Thymus (tissue), 11 donors: ENCODE data around the gene PDIA4. TPM values are rescaled to one million over a fixed set of nuclear protein-coding genes. Genes with fewer than 3 reads are reported as not detected.
"Not testable (repeated sequence)": the region's sequence is repeated elsewhere in the genome, so short reads cannot be mapped to it uniquely, and the experiment has no call there.

Source experiments
- DNase-seq, 9 donors: peaks; one replicate each; pipeline ENCODE4 v3.0.0-alpha.2; 2013; ENCODE audit warnings: low spot score in 9 of 9, low read depth in 6 of 9, missing footprints in 1 of 9
- H3K27ac ChIP-seq, 2 donors: one replicate each; pipeline ENCODE4 v1.5.1; 2013; ENCODE audit warnings: control low read depth in 1 of 2, low read depth in 1 of 2, low read length in 1 of 2, mild to moderate bottlenecking in 1 of 2, moderate library complexity in 1 of 2
- H3K27me3 ChIP-seq, 2 donors: one replicate each; pipeline ENCODE4 v1.5.1; 2013; ENCODE audit warnings: low read length in 1 of 2; ENCODE audit not compliant: control insufficient read depth in 2 of 2, insufficient read depth in 1 of 2
- H3K36me3 ChIP-seq, 2 donors: one replicate each; pipeline ENCODE4 v1.5.1; 2013; ENCODE audit warnings: low read length in 1 of 2, mild to moderate bottlenecking in 1 of 2, moderate library complexity in 1 of 2; ENCODE audit not compliant: control insufficient read depth in 2 of 2, insufficient read depth in 2 of 2
- H3K4me1 ChIP-seq, 2 donors: one replicate each; pipeline ENCODE4 v1.5.1; 2013; ENCODE audit warnings: low read length in 2 of 2; ENCODE audit not compliant: control insufficient read depth in 2 of 2, insufficient read depth in 2 of 2
- H3K4me3 ChIP-seq, 2 donors: one replicate each; pipeline ENCODE4 v1.5.1; 2013; ENCODE audit warnings: low read length in 2 of 2, control low read depth in 1 of 2, mild to moderate bottlenecking in 1 of 2
- H3K9me3 ChIP-seq, 2 donors: one replicate each; pipeline ENCODE4 v1.5.1; 2013; ENCODE audit warnings: low read length in 1 of 2, mild to moderate bottlenecking in 1 of 2; ENCODE audit not compliant: control insufficient read depth in 2 of 2, insufficient read depth in 1 of 2
- whole genome bisulfite sequencing: extraction: QIAGEN DNeasy Blood & Tissue Kit; methylation state at CpG from one replicate; pipeline ENCODE4 v1.1.7; 2013; 5-methylcytosine and 5-hydroxymethylcytosine counted together
- polyA plus RNA-seq: library from polyadenylated mRNA; stranded (reverse); fragments of 200-250 nt; gene quantifications from one replicate; pipeline ENCODE4 v1.2.3, GENCODE V29; 2013
- total RNA-seq: library from RNA; stranded (reverse); fragments of 120-200 nt; gene quantifications from one replicate; pipeline ENCODE4 v1.2.4, GENCODE V29; 2013
- donor health status: healthy.

Gene PDIA4
- total and polyA plus RNA-seq, 2 donors = 53.3 to 93.1 TPM

DNA sequence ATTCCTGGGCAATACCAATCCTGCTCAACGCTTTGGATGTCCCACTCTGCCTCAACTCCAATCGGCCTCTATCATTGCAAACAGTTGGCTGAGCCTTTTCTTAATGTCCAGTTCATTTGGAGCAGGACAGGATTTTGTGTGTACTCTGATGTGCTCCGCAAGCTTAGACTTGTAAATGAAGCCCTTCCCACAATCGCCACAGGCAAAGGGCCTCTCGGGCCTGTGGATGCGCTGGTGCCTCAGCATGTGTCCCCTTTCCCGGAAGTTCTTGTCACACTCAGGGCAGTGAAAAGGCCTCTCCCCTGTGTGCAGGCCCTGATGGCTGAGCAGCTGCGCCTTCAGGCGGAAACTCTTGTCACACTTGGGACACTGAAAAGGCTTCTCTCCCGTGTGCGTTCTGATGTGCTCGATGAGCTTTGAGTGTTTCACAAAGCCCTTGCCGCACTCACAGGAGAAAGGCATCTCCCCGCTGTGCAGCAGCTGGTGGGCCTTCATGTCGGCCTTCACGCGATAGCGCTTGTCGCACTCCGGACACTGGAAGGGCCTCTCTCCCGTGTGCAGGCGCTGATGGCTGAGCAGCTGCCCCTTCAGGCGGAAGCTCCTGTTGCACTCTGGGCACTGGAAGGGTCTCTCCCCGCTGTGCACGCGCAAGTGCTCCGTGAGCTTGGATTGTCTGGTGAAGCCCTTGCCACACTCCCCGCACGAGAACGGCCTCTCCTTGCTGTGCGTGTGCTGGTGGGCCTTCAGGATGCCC, 42.2 kb upstream of the PDIA4 start:
- peaks cover 0 to 11% of the 10 kb centered on the region in 2 donors for H3K4me1 ChIP-seq
- H3K36me3 ChIP-seq = peaks cover 36 to 40% of the 10 kb centered on the region in 2 donors
- no peak for DNase-seq
- no peak overlapping the region for H3K4me3 ChIP-seq
- H3K27ac ChIP-seq = no peak overlapping the region
- H3K27me3 ChIP-seq = no peaks in the 10 kb centered on the region
- 98% methylated on average over 31 of the region's 31 CpGs for WGBS
- H3K9me3 ChIP-seq = peaks cover 0 to 9% of the 10 kb centered on the region in 2 donors

- DNase-seq = no peak
- Histone ChIP-seq H3K27ac (no peak overlapping the region), H3K4me3 (no peak overlapping the region), H3K9me3 (peaks cover 0 to 9% of the 10 kb centered on the region in 2 donors), H3K36me3 (peaks cover 32% of the 10 kb centered on the region in 2 donors), H3K4me1 (peaks cover 0 to 11% of the 10 kb centered on the region in 2 donors), H3K27me3 (no peaks in the 10 kb centered on the region)
- 89% methylated on average over 4 of the region's 4 CpGs for WGBS
Observed at GRCh38 chr7:149067869-149068268, 39.6 kb upstream of the PDIA4 start.

GRCh38 chr7:149063476-149063875, 35.2 kb upstream of the PDIA4 start:
- no peak overlapping the region for H3K4me3 ChIP-seq
- H3K27ac ChIP-seq = peak overlapping the region in 1 of 2 donors; percentile 1
- no peaks in the 10 kb centered on the region for H3K27me3 ChIP-seq
- DNase-seq = no peak
- H3K9me3 ChIP-seq = no peaks in the 10 kb centered on the region
- peaks cover 0 to 2% of the 10 kb centered on the region in 2 donors for H3K4me1 ChIP-seq
- H3K36me3 ChIP-seq = peaks cover 0 to 4% of the 10 kb centered on the region in 2 donors

- not testable (repeated sequence) for H3K36me3 ChIP-seq, DNase-seq, H3K27ac ChIP-seq, H3K4me1 ChIP-seq, H3K27me3 ChIP-seq, H3K4me3 ChIP-seq, H3K9me3 ChIP-seq
- WGBS = 98% methylated on average over 10 of the region's 10 CpGs
Observed at GRCh38 chr7:149062217-149062899, 34.1 kb upstream of the PDIA4 start.

GRCh38 chr7:149060156-149060555, 31.9 kb upstream of the PDIA4 start:
- no peaks in the 10 kb centered on the region for H3K27me3 ChIP-seq
- no peak overlapping the region for H3K27ac ChIP-seq
- no peak overlapping the region for H3K4me3 ChIP-seq
- no peaks in the 10 kb centered on the region for H3K4me1 ChIP-seq
- 62% methylated on average over 1 of the region's 1 CpG for WGBS
- DNase-seq = no peak
- H3K36me3 ChIP-seq = no peaks in the 10 kb centered on the region
- H3K9me3 ChIP-seq = no peaks in the 10 kb centered on the region

GRCh38 chr7:149053885-149054284, 25.6 kb upstream of the PDIA4 start:
- no peaks in the 10 kb centered on the region for H3K36me3 ChIP-seq
- 97% methylated on average over 8 of the region's 8 CpGs for WGBS
- H3K27me3 ChIP-seq = no peaks in the 10 kb centered on the region
- no peak overlapping the region for H3K4me3 ChIP-seq
- no peaks in the 10 kb centered on the region for H3K9me3 ChIP-seq
- DNase-seq = no peak
- H3K4me1 ChIP-seq = no peaks in the 10 kb centered on the region
- H3K27ac ChIP-seq = no peak overlapping the region

GRCh38 chr7:149053384-149053783, 25.1 kb upstream of the PDIA4 start:
- Histone ChIP-seq H3K4me1 (no peaks in the 10 kb centered on the region), H3K4me3 (no peak overlapping the region), H3K9me3 (no peaks in the 10 kb centered on the region), H3K36me3 (no peaks in the 10 kb centered on the region), H3K27me3 (no peaks in the 10 kb centered on the region), H3K27ac (no peak overlapping the region)
- no peak for DNase-seq
- WGBS = 100% methylated on average over 1 of the region's 1 CpG

- no peaks in the 10 kb centered on the region for H3K9me3 ChIP-seq
- H3K4me1 ChIP-seq = no peaks in the 10 kb centered on the region
- H3K4me3 ChIP-seq = no peak overlapping the region
- no peak for DNase-seq
- no peaks in the 10 kb centered on the region for H3K27me3 ChIP-seq
- over 99% methylated on average over 3 of the region's 3 CpGs for WGBS
- H3K27ac ChIP-seq = no peak overlapping the region
- H3K36me3 ChIP-seq = no peaks in the 10 kb centered on the region
Observed at GRCh38 chr7:149050941-149051340, 22.6 kb upstream of the PDIA4 start.

DNA sequence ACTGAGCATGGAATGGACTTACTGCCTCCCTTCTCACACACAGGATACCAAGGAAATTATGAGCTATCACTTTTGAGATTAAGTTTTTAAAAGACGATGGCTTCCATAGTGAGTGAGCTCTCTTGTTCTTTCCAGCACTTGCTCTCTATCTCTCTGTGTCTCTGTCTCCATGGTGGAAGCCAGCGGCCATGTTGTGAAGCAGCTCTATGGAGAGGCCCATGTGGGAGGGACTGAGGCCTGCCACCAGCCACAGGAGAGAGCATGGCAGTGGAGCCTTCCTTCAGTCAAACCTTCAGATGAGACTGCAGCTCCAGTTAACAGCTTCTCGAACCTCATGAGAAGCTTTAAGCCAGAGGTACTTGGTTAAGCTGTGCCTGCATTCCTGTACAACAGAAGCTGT, 20.5 kb upstream of the PDIA4 start:
- Histone ChIP-seq H3K9me3 (no peaks in the 10 kb centered on the region), H3K27ac (no peak overlapping the region), H3K4me1 (no peaks in the 10 kb centered on the region), H3K4me3 (no peak overlapping the region), H3K27me3 (no peaks in the 10 kb centered on the region), H3K36me3 (no peaks in the 10 kb centered on the region)
- no peak for DNase-seq
- WGBS = 66% methylated on average over 3 of the region's 3 CpGs
